Epidermal melanocyte (primary cell): ENCODE data around the gene COL6A1.
"Not testable (repeated sequence)": the region's sequence is repeated elsewhere in the genome, so short reads cannot be mapped to it uniquely, and the experiment has no call there.

ENCODE experiments used
- DNase-seq: peaks from one replicate; pipeline ENCODE4 v3.0.0; 2011; ENCODE audit warnings: low spot score; ENCODE audit not compliant: insufficient read length

COL6A1 gene

DNA sequence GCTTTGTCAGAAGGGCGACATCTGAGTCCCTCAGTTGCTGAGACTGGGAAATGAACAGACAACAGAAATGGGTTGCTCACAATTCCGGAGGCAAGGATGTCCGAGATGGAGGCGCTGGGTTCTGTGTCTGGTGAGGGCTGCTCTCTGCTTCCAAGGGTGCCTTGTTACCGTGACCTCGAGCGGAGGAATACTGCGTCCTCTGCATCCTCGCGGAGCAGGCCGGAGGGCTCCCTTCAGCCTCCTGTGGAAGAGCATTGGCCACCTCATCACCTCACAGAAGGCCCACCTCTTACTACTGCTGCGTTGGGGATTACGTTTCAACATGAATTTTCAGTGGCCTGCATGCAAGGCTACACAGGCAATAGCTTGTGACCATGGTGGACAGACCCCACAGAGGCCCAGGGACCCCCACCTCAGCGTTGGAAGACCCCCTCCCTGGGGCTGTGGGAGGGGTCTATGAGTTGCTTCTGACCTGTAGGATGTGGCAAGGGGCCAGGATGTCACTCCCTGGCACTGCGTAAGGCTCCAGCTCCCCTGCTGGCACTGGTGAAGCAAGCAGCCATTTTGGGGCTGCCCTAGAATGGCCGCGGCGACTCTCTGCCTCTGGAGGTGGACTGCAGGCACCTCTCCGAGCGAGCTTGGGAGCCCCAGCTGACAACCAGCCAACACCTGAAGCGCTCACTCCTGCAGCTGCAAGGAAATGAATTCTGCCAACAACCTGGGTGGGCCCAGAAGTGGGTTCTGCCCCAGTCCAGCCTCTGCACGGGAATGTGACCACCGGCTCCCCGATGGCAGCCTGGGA is 36.3 kb upstream of the COL6A1 start:
- DNase-seq = no peak

DNA sequence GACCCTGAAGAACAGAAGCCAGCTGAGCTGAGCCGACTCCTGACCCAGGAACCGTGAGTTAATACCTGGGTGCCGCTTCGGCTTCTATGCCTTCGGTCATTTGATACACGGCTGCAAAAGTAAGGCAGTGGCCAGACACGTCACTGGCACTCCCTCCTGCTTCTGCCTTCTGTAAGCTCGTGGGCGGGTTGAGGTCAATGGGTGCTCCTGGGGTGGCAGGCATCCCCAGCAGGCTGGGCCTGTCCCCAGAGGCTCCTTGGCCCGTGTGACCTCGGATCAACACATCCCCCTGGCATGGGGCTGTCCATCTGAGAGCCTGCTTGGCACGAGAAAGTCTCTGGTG is 35.7 kb upstream of the COL6A1 start:
- no peak for DNase-seq

DNA sequence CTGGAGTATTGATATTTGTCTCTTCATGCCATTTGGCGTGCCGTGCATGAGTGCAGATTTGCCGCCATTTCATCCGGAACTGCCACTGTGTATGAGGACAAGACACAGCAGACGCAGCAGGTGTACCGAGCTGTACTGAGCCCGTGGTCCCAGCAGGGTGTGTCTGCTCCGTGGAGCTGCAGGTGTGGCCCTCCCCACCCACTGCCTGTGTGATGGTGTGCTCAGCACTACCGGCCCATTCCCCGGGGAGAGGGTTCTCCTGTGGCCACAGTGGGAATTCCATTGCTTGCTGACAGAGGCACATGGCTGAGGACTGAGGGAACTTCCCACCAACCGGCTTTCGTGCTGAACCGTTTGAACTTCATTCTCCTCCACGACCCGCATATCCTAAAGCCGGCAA is 34.3 kb upstream of the COL6A1 start:
- no peak for DNase-seq

DNA sequence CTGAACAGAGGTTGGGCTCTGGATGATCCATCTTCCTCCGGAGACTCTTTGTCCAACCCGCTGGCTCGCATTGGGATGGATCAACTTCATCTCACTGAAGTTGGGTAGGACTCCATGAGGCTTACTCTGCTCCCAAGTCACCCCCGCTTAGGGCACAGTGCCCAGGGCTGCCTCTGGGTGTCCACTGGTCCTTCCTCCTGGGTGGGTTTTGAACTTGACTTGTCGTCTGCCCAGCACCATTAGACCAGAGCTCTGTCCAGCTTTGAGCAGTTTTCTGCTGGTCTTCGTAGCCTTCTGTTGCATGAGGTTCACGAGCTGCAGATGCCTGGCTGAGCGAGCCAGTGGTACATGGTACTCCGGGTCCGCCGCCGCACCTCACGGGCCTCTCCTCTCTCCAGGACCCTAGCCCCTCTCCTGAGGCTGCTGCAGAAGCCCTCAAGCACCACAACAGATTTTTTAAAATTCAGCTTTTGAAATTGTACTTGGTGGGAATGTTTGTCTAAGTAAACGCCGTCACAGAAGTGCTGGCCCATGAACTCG is 33.8 kb upstream of the COL6A1 start:
- DNase-seq = no peak

DNA sequence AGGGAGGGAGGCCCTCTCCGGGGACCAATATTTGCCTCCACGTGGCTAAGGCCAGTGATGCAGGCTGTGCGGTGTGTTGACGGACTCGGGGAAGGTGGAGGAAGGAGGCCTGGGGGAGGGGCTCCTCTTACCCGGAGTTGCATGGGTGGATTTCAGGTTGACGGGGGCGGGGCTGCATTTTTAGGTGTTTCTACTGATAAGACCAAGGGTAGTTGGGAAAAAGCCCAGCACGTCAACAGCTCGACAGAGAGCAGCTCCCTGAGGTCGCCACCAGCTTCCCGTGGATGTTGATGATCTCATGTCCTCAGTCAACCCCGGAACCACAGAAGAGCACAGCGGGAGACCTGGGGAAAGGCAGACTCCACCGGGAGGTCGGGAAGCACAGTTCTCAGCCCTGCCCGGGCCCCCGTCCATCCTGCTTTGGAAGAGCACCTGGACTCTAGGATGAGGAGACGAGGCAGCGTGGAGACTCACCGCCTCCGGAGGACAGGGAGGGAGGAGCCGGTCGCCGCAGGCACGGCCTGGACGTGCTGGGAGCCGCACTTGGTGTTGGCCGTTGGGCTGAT is 32.9 kb upstream of the COL6A1 start:
- no peak for DNase-seq

DNA sequence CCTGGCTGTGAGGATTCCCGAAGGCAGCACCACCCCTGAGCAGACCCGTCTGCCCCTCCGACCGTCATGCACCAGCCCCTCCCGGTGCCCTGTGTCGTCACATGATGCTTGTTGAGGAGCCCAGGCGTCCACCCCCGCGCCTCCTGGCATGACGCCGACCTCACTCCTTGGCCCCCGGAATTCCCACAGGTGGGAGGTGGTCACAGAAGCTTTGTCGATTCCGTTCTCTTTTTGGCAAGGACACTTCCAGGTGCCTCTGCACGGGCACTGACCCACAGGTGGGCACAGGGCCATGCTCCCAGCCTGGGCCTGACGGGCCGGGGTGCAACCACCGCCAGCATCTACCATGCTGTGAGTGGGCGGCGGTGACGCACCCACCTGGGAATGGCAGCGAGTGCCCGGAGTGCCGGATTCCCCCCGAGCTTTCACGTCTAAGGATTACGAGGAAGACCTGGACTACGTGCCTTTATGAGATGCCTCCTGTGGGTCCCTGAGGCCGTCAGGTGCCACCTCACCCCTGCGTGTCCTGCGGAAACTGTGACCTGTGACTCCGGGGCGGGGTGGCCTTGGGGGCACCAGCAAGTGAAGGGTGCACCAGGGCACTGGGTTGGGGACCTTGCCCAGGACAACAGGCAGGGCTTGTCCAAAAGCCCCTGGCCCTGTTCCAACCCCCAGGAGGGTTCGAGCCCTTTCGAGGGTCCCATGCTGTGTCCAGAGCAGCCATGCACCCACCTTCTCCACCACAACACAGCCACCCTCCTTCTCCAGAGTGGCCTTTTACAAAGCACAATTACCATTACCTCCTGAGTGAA is 31.4 kb upstream of the COL6A1 start:
- DNase-seq = no peak

DNA sequence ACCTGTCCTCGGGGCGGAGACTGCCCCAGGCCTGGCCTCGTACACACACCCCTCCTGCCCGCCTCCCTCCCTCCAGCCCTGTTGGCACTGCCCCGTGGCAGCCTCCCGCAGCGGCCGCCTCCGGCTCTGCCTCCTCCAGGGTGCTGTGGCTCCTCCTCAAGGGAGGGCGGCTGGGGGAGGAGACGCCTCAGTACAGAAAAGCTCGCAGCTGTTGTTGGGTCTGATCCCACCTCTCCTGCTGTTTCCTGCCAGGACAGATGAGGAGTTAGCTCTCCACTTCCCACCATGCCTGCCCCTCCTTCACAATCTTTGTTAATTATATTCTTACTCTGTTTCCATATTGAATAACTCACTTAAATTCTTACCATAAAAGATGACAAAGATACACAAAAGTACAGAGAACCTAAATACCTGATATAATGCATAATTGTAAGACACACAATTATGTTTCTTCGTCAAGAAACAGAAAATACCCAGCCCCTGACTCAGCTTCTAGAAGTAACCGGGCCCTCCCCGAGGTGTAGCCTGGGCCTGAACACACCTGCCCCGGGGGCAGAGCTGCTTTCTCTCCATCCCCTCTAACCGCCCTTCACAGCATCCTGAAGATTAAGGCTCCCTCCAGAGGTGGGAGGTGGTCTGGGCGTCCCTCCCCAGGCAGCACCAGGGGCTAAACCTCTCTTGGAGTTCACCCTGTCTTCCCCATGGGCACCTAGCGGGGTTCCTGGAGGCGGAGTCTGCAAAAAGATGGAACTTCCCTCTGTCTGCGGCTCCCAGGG is 30.6 kb upstream of the COL6A1 start:
- peak; percentile 41 for DNase-seq

DNA sequence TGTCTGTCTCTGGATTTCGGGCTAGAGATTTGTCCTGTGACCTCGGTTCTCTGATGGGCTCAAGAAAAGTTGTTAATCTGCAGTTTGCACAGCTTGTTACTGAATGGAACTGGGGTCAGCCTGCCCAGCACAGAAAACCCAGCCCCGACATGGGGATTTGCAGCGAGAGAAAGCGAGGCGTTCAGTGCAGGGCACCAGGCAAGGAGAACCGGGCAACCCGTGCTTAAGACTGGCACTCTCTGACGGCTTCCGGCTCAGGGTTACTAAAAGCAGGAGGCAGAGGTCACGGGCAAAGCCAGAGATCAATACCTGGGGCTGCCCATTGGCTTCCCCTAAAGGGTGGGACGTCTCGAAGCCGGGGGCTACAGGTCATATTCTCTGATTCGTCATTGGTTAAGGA is 29.9 kb upstream of the COL6A1 start:
- no peak for DNase-seq

DNA sequence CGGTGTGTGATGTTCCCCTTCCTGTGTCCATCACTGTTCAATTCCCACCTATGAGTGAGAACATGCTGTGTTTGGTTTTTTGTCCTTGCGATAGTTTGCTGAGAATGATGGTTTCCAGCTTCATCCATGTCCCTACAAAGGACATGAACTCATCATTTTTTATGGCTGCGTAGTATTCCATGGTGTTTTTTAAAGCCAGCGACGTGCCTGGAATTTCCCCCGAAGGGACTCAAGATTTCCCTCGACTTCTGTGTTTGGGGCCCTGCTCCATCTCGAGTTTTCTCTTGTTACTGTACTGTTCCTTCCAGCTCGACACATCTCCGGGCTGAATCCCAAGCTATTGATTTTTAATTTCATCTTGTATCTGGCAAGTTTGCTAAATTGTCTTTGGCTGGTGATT is 29.0 kb upstream of the COL6A1 start:
- DNase-seq = not testable (repeated sequence)

DNA sequence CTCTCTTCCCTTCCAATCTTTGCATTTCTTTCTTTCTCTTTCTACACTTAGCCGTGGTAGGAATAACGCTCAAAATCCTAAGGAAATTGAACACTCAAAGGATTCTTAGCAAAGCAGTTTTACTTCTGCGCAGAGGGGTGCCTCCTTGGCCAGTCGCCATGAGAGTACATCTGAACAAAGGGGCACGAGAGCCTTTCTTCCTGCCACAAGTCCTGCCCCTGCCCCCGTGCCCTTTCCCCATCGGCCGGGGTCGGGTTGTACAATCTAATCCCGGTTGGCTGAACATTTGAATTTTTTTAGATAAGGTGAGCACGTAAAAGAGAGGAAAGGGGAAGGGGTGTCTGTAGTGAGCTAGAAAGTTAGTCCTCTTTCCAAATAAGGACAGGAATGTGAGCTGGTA is 28.6 kb upstream of the COL6A1 start:
- DNase-seq = no peak

DNA sequence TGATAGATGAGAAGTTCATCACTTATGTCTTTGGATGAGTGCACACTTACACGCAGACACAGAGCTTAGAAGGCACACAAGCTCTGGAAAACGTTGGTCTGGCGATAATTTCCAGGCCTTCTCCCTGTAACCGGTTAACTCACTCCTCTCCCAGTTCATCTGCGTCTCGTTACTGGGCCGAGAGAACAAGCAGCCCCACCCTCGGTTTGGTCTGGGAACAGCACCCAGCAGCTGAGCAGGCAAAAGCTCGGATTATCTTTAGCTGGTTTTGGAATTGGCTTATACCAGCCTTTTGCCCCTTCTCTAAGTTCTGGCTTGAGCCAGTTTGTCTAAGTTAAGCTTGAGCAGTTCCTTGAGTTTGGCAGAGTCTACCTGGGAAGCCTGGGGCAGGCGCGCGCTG is 27.3 kb upstream of the COL6A1 start:
- DNase-seq = no peak

DNA sequence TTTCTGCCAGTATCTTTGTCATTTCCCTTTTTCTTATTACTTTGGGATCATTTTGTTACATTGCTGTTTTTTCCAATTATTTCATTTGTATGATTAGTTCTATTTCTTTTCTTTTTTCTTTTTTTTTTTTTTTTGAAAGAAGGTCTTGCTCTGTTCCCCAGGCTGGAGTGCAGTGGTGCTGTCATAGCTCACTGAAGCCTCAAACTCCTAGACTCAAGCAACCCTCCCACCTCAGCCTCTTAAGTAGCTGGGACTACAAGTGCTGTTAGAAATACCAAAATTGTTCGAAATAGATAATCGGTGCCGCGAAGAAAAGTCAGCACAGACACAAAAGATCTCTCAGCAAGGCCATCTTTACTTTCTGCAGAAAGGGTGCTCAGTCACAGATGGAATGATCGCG is 26.6 kb upstream of the COL6A1 start:
- DNase-seq = no peak

DNA sequence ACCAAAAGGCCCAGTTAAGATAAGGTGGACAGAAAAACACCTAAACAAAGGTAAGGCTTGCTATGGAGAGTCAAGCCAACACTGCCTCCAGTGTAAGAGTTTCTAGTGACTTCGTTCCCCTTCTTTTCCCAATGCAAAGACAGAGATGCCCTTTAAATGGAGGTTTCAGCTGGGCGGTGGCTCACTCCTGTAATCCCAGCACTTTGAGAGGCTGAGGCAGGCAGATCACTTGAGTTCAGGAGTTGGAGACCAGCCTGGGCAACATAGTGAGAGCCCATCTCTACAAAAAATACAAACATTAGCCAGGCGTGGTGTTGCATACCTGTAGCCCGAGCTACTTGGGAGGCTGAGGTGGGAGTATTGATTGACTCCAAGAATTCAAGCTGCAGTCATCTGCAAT is 24.0 kb upstream of the COL6A1 start:
- DNase-seq = no peak

DNA sequence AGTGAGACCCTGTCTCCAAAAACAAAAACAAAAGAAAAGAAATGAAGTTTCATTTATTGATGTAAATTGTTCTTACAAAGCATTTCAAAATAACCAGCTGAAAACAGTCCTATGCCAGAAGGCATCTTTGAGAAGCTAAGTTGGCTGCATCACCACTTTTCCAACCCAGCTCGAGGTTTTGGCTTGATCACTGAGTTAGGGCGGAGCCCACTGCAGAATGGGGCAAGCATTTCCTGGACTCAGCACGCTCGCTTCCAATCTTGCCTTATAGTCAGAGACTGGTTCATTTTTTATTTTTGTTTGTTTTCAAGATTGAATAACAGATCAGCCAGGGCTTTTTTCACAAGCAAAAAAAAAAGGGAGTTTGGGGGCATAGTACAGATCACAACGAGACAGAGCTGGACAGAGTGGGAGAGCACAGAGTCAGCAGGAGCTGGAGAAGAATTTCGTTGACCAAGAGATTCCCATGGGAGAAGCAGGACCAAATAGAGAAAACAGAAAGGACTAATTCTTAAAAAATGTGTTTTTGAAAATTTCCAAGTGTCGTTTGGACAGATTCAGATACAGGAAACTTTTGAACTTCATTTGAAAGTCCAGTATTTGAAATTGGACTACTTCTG is 23.5 kb upstream of the COL6A1 start:
- DNase-seq = no peak

DNA sequence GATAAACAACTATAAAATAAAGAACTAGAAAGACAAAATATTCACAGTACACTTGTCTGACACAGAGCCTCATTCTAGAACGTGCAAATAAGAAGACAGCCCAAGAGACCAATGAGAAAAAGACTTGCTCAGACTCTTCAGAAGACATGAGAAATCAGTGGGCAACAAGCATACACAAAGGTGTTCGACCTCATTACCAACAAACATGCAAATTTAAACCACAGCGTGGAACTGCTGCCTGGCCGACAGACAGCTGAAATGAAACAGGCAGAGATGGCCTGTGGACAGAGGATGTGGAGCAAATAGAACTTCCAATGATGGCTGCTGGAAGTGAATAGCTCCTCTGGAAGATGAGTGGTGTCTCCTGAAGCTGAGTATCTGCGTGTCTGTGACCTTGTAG is 22.4 kb upstream of the COL6A1 start:
- no peak for DNase-seq

DNA sequence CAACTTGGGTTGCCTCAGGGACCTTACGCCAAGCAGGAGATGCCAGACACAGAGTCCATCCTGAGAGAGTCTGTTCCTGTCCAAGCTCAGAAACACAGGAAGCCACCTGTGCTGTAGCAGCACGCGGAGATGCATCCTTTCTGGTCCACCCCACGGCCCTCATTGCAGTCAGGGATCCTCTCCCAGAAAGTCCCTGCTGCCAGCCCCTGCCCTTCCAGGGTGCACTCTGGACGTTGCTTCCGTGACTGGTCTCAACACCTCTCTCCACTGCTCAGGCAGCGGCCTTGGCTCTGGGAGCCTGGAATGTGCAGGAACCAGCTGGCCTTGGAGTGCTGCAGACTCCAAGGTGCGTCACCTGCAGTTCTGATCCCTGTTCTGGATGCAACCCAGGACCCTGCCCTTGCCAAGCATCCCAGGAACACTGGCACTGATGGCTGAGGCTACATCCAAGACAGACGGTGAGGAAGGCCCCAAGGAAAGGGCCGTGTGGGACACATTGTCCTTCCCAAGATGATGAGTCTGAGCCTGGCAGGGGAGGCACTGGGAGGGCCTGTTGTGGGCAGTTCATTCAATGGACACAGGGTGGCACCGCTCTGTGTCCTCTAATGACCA is 21.7 kb upstream of the COL6A1 start:
- DNase-seq = no peak

DNA sequence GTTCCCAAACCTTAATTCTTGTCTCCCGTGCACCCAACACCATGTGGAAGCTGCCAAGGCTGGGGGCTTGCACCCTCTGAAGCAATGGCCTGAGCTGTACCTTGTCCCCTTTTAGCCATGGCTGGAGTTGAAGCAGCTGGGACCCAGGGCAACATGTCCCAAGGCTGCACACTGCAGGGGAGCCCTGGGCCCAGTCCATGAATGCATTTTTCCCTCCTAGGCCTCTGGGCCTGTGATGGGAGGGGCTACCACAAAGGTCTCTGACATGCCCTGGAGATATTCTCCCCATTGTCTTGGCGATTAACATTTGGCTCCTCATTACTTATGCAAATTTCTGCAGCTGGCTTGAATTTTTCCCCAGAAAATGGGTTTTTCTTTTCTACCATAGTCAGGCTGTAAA is 20.2 kb upstream of the COL6A1 start:
- DNase-seq = not testable (repeated sequence)

DNA sequence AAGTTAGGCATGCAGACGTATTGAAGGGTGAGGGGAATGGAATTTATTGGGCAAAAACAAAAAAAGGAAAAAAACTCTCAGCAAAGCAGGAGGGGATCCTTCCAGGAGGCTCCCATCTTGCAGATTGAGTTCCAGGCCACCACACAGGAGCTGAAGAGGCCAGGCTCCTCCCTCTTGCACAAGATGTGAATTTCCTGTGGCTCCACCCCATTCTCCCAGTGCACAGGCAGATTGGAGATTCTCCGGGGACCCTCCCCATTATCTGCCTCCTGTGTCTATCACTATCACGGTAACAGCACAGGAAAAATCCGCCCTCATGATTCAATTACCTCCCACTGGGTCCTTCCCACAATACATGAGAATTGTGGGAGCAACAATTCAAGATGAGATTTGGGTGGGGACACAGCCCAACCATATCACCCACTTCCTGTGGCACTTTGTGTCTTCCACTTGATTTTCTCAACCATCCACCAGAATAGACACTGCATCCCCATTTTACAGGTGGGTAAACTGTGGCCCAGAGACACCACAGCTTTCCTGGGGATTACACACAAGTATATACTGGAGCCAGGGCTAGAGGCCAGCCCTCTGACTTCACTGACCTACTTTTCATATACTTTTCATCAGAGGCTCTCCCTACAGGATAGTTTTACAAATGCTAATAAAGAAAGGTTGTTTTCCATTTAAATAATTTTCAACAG is 18.9 kb upstream of the COL6A1 start:
- DNase-seq = no peak

DNA sequence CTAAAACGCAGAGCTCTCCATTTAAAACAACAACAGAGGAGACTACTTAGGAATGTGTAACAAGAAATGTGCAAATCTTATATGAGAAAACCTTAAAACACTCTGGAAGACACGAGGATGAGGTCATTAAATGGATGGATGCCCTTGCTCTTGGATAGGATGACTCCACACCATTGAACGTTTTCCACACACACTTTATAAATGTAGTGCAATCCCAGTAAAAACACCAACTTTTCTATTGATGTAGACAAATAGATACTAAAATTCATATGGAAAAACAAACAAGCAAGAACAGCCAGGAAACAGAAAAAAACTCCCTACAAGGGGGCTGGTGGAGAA is 18.4 kb upstream of the COL6A1 start:
- no peak for DNase-seq

DNA sequence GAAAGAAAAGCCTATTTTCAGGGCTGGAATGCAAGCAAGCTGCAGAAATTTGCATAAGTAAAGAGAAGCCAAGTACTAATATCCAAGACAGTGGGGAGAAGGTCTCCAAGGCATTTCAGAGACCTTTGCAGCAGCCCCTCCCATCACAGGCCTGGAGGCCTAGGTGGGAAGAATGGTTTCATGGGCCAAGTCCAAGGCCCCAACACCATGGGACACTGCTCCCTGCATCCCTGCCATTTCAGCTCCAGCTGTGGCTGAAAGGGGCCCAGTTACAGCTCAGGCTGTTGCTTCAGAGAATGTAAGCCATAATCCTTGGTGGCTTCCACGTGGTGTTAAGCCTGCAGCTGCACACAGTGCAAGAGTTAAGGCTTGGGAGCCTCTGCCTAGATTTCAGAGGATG is 16.9 kb upstream of the COL6A1 start:
- DNase-seq = no peak
